SK-N-SH (cell line): ENCODE data around the gene MLYCD. TPM values are rescaled to one million over a fixed set of nuclear protein-coding genes. Genes with fewer than 3 reads are reported as not detected.
"Not testable (repeated sequence)": the region's sequence is repeated elsewhere in the genome, so short reads cannot be mapped to it uniquely, and the experiment has no call there.

Experiments
- CTCF ChIA-PET: fragments of 300-600, 350-600 bp; formaldehyde crosslinking; extraction: SDS; loops from one replicate; lab custom pipeline; 2021; lab: Yijun Ruan, JAX
- POLR2A ChIA-PET: fragments of 350-600 bp; sonication (Branson Sonifier 250); formaldehyde crosslinking; extraction: SDS; loops from one replicate; lab custom pipeline; 2020; ENCODE audit warnings: antibody characterized with exemption, inconsistent platforms; lab: Yijun Ruan, JAX
- DNase-seq: peaks from one replicate; pipeline ENCODE4 v3.0.0; 2012
- H2AFZ ChIP-seq: fragments of 200-600 bp; sonication (generic); 2 replicates; pipeline ENCODE4 v1.8.1; 2016; ENCODE audit warnings: antibody characterized with exemption, mild to moderate bottlenecking, low read depth
- H3F3A ChIP-seq: fragments of 200-600 bp; sonication (generic); replicated peaks from 2 replicates; pipeline ENCODE3; 2016; ENCODE audit warnings: antibody characterized with exemption, mild to moderate bottlenecking; ENCODE audit not compliant: insufficient read depth
- H3K27ac ChIP-seq, 2 experiments: fragments of 200-500 bp in 1 of 2; fragments of 200-600 bp in 1 of 2; sonication (Bioruptor generic) in 1 of 2; sonication (generic), shearing (Covaris generic) in 1 of 2; 2 replicates each; pipeline versions ENCODE4 v1.5.1 to v1.6.1; 2014 to 2016; ENCODE audit warnings: low read depth in 2 of 2, inconsistent platforms in 1 of 2, low read length in 1 of 2, mild to moderate bottlenecking in 1 of 2, mixed read lengths in 1 of 2
- H3K27me3 ChIP-seq: fragments of 200-600 bp; sonication (generic), shearing (Covaris generic); 2 replicates; pipeline ENCODE4 v1.6.1; 2016; ENCODE audit warnings: mixed run types; ENCODE audit not compliant: insufficient read depth
- H3K36me3 ChIP-seq, 2 experiments: fragments of 200-500 bp in 1 of 2; fragments of 200-600 bp in 1 of 2; sonication (Bioruptor generic) in 1 of 2; sonication (generic) in 1 of 2; replicated peaks in 1 of 2; 2 replicates each; pipeline versions ENCODE3 to v1.5.1; 2014 to 2016; ENCODE audit warnings: low read length in 1 of 2, mild to moderate bottlenecking in 1 of 2; ENCODE audit not compliant: insufficient read depth in 2 of 2, control insufficient read depth in 1 of 2
- H3K4me1 ChIP-seq, 2 experiments: fragments of 200-500 bp in 1 of 2; fragments of 200-600 bp in 1 of 2; sonication (Bioruptor generic) in 1 of 2; sonication (generic), shearing (Covaris generic) in 1 of 2; 2 replicates each; pipeline versions ENCODE4 v1.5.1 to v1.6.1; 2014 to 2016; ENCODE audit warnings: low read depth in 1 of 2, low read length in 1 of 2, mixed run types in 1 of 2; ENCODE audit not compliant: insufficient read depth in 2 of 2, control insufficient read depth in 1 of 2
- H3K4me2 ChIP-seq: fragments of 200-600 bp; sonication (generic), shearing (Covaris generic); 2 replicates; pipeline ENCODE4 v1.6.1; 2017; ENCODE audit warnings: mixed run types
- H3K4me3 ChIP-seq, 2 experiments: fragments of 200-500 bp in 1 of 2; fragments of 200-600 bp in 1 of 2; sonication (Bioruptor generic) in 1 of 2; sonication (generic), shearing (Covaris generic) in 1 of 2; 2 replicates each; pipeline versions ENCODE4 v1.5.1 to v1.8.1; 2014 to 2016; ENCODE audit warnings: low read depth in 2 of 2, inconsistent platforms in 1 of 2, low read length in 1 of 2, mild to moderate bottlenecking in 1 of 2, mixed read lengths in 1 of 2, moderate library complexity in 1 of 2
- H3K79me2 ChIP-seq: fragments of 200-600 bp; sonication (generic); 2 replicates; pipeline ENCODE4 v1.8.1; 2017; ENCODE audit warnings: mild to moderate bottlenecking; ENCODE audit not compliant: insufficient read depth
- H3K9ac ChIP-seq: fragments of 200-600 bp; sonication (generic); 2 replicates; pipeline ENCODE4 v1.6.1; 2017; ENCODE audit warnings: mixed run types
- H3K9me2 ChIP-seq: fragments of 200-600 bp; sonication (generic); 2 replicates; pipeline ENCODE4 v1.6.1; 2017; ENCODE audit warnings: mixed run types
- H3K9me3 ChIP-seq: fragments of 200-600 bp; sonication (generic); 2 replicates; pipeline ENCODE4 v1.6.1; 2017; ENCODE audit warnings: mixed run types, mild to moderate bottlenecking, moderate library complexity
- H4K20me1 ChIP-seq: fragments of 200-600 bp; sonication (generic); 2 replicates; pipeline ENCODE4 v1.6.1; 2017; ENCODE audit warnings: mild to moderate bottlenecking, mixed run types; ENCODE audit not compliant: insufficient read depth
- FOSL2 ChIP-seq: IDR thresholded peaks from 2 replicates; pipeline ENCODE4 v1.4.0; 2012; ENCODE audit warnings: low read depth, mild to moderate bottlenecking, moderate library complexity, borderline replicate concordance
- FOXM1 ChIP-seq: IDR thresholded peaks from 2 replicates; pipeline ENCODE4 v1.4.0; 2012; ENCODE audit warnings: low read depth, mild to moderate bottlenecking
- MAX ChIP-seq: IDR thresholded peaks from 2 replicates; pipeline ENCODE4 v1.4.0; 2012; ENCODE audit warnings: low read depth
- POLR2AphosphoS5 ChIP-seq: IDR thresholded peaks from 2 replicates; pipeline ENCODE4 v1.6.1; 2012; ENCODE audit warnings: low read depth, low read length
- SIN3A ChIP-seq: IDR thresholded peaks from 2 replicates; pipeline ENCODE4 v1.6.1; 2012; ENCODE audit warnings: low read depth, mild to moderate bottlenecking, low read length, moderate library complexity, borderline replicate concordance
- TCF12 ChIP-seq: IDR thresholded peaks from 2 replicates; pipeline ENCODE4 v1.4.0; 2012
- YY1 ChIP-seq: IDR thresholded peaks from 2 replicates; pipeline ENCODE4 v1.4.0; 2012; ENCODE audit warnings: low read depth, mild to moderate bottlenecking
- ZBTB33 ChIP-seq: IDR thresholded peaks from 2 replicates; pipeline ENCODE4 v1.4.0; 2012; ENCODE audit warnings: low read depth, borderline replicate concordance
- WGBS: methylation state at CpG from one replicate; pipeline ENCODE4 v1.1.6; 2017; ENCODE audit warnings: low lambda C conversion rate; 5-methylcytosine and 5-hydroxymethylcytosine counted together
- polyA plus RNA-seq, 3 experiments: library from polyadenylated mRNA; depleted of rRNA; stranded (reverse); fragments of >200 nt; gene quantifications; 2 replicates each; pipeline ENCODE4 v1.2.3, GENCODE V29; 2012
- TF ChIP-seq, protein P1 (sequence below): fragments of 150-350 bp; IDR thresholded peaks from 2 replicates; pipeline ENCODE4 v1.6.1; 2016; ENCODE audit warnings: mild to moderate bottlenecking, low read depth, low read length

MLYCD gene
- polyA plus RNA-seq, 1 of the 3 experiments (the other 2 are of a cell fraction), result 2.4 TPM

GRCh38 chr16:83949724-83950001 lies 50.7 kb downstream of the MLYCD start (continued):
- TF ChIP-seq, protein P1, sequence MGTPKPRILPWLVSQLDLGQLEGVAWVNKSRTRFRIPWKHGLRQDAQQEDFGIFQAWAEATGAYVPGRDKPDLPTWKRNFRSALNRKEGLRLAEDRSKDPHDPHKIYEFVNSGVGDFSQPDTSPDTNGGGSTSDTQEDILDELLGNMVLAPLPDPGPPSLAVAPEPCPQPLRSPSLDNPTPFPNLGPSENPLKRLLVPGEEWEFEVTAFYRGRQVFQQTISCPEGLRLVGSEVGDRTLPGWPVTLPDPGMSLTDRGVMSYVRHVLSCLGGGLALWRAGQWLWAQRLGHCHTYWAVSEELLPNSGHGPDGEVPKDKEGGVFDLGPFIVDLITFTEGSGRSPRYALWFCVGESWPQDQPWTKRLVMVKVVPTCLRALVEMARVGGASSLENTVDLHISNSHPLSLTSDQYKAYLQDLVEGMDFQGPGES, result no peak
- no peak for TF ChIP-seq POLR2AphosphoS5

- H3K9me3 ChIP-seq, H3K27me3 ChIP-seq, H3F3A ChIP-seq, POLR2A ChIA-PET, H3K36me3 ChIP-seq, H3K79me2 ChIP-seq, H3K9ac ChIP-seq, H3K9me2 ChIP-seq, H4K20me1 ChIP-seq, H2AFZ ChIP-seq, H3K4me3 ChIP-seq, CTCF ChIA-PET, H3K27ac ChIP-seq, H3K4me2 ChIP-seq: not testable (repeated sequence)
- peaks cover 9 to 24% of the 10 kb centered on the region in 2 experiments; a peak in 2 of 4 replicates for H3K4me1 ChIP-seq
- WGBS, result 56% methylated on average over 9 of the region's 10 CpGs
- peak; percentile 54 for DNase-seq
These were observed 52.0 kb downstream of the MLYCD start for GRCh38 chr16:83950862-83951399.

DNA sequence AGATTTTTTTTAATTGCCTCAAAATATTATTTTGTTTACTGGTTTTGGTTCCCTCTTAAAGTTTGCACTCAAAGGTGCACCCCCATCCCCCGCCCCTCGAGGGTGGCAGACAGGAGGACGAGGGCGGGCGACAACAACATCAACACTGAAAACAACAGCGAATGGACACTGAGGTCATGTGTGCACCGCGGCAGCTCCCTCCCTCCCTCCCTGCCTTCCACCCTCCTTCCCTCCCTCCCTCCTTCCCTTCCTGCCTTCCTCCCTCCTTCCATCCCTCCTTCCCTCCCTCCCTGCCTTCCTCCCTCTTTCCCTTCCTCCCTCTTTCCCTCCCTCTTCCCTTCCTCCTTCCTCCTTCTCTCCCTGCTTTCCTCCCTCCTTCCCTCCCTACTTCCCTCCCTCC lies 52.6 kb downstream of the MLYCD start:
- H3F3A ChIP-seq, result no peaks in the 10 kb centered on the region
- H3K4me1 ChIP-seq, result peaks cover 9 to 25% of the 10 kb centered on the region in 2 experiments; a peak in 2 of 4 replicates
- H3K9me2 ChIP-seq, result no peaks in the 10 kb centered on the region
- H4K20me1 ChIP-seq, result peaks cover 10% of the 10 kb centered on the region; the same call in 1 of the 2 replicates
- no peak overlapping the region for H3K9ac ChIP-seq
- no peak overlapping the region for H3K4me3 ChIP-seq
- H3K27ac ChIP-seq, result no peak overlapping the region
- ChIA-PET CTCF (interaction anchor here (0.9 to 3.9 kb wide), 3 partner anchors 22 to 117 kb away, joined by 3 to 17 read pairs (median 3); no protein-coding TSS in a partner anchor), POLR2A (no interaction called here)
- H3K27me3 ChIP-seq, result no peaks in the 10 kb centered on the region
- no peak overlapping the region for H3K4me2 ChIP-seq
- WGBS, result 12% methylated on average over 8 of the region's 8 CpGs
- H3K79me2 ChIP-seq, result no peaks in the 10 kb centered on the region
- no peaks in the 10 kb centered on the region for H3K9me3 ChIP-seq
- H3K36me3 ChIP-seq, result no peaks in the 10 kb centered on the region
- no peak for DNase-seq
- H2AFZ ChIP-seq, result no peak overlapping the region
- TF ChIP-seq ZBTB33 (no peak), SIN3A (no peak), FOXM1 (no peak), MAX (no peak), FOSL2 (no peak), YY1 (no peak), TCF12 (no peak)
